GM12878 (cell line): ENCODE results near the gene MPRIP. TPM values are rescaled to one million over a fixed set of nuclear protein-coding genes. Genes with fewer than 3 reads are reported as not detected.
A peak's percentile ranks its signal among the peaks of the same experiment; 100 is the strongest.

ENCODE experiments used
- ATAC-seq: fragments of 200-7000 bp; cut with Tn5 transposase; 3 replicates; pipeline ENCODE4 v1.9.1; 2020; ENCODE audit warnings: mild to moderate bottlenecking, moderate library complexity
- BruUV-seq: library from RNA; stranded (reverse); fragments of 400-500 nt; replicated peaks from 2 replicates; lab custom pipeline; 2021; lab: Mats Ljungman, UMichigan
- CTCF ChIA-PET: fragments of 300-600 bp; sonication (Branson Sonifier 250); formaldehyde crosslinking; extraction: SDS; loops from one replicate; lab custom pipeline; 2021; ENCODE audit warnings: inconsistent platforms; lab: Yijun Ruan, JAX
- POLR2A ChIA-PET: fragments of 350-600 bp; formaldehyde crosslinking; extraction: SDS; loops from one replicate; lab custom pipeline; 2021; ENCODE audit warnings: inconsistent platforms; lab: Charles Lee
- RAD21 ChIA-PET: fragments of 300-600 bp; sonication (Branson Sonifier 250); formaldehyde crosslinking; loops from one replicate; lab custom pipeline; 2023; ENCODE audit warnings: antibody characterized with exemption; ENCODE audit not compliant: unreplicated experiment; lab: Charles Lee
- SMC1A ChIA-PET: fragments of 300-600 bp; sonication (Branson Sonifier 250); formaldehyde crosslinking; loops from one replicate; lab custom pipeline; 2023; ENCODE audit not compliant: unreplicated experiment, uncharacterized antibody; lab: Charles Lee
- DNase-seq: peaks from one replicate; pipeline ENCODE4 v3.0.0-alpha.2; 2011; ENCODE audit warnings: low read depth, low spot score
- FAIRE-seq: peaks from 3 replicates; lab custom pipeline; 2011; peaks lifted over from hg19 to GRCh38; lab: Jason Lieb, UNC
- H2AFZ ChIP-seq: 2 replicates; pipeline ENCODE4 v1.6.0; 2011; ENCODE audit warnings: low read depth, low read length, control low read depth; ENCODE audit not compliant: control insufficient read depth
- H3K27ac ChIP-seq: 2 replicates; pipeline ENCODE4 v1.5.1; 2011; ENCODE audit warnings: control low read depth; ENCODE audit not compliant: control insufficient read depth, insufficient read depth
- H3K27me3 ChIP-seq, 2 experiments: replicated peaks in 1 of 2; 2 replicates each; pipeline versions ENCODE4 v1.6.0 to v1.6.1; 2011; ENCODE audit warnings: low read length in 1 of 2; ENCODE audit not compliant: control insufficient read depth in 2 of 2, insufficient read depth in 2 of 2
- H3K36me3 ChIP-seq, 2 experiments: 2 replicates each; pipeline ENCODE4 v1.5.1; 2011; ENCODE audit warnings: low read length in 1 of 2; ENCODE audit not compliant: control insufficient read depth in 2 of 2, insufficient read depth in 2 of 2
- H3K4me1 ChIP-seq: 2 replicates; pipeline ENCODE4 v1.6.1; 2011; ENCODE audit warnings: mild to moderate bottlenecking, low read length, moderate library complexity, mixed read lengths; ENCODE audit not compliant: control insufficient read depth, insufficient read depth
- H3K4me2 ChIP-seq: 2 replicates; pipeline ENCODE4 v1.6.0; 2011; ENCODE audit warnings: control low read depth; ENCODE audit not compliant: control insufficient read depth, insufficient read depth
- H3K4me3 ChIP-seq: fragments of 200-600 bp; sonication (generic); 2 replicates; pipeline ENCODE4 v1.5.1; 2016
- H3K79me2 ChIP-seq: 2 replicates; pipeline ENCODE4 v1.6.0; 2011; ENCODE audit warnings: low read length; ENCODE audit not compliant: control insufficient read depth, insufficient read depth
- H3K9ac ChIP-seq: 2 replicates; pipeline ENCODE4 v1.8.0; 2011; ENCODE audit warnings: low read length, control low read depth, mixed read lengths; ENCODE audit not compliant: control insufficient read depth, insufficient read depth
- H3K9me3 ChIP-seq: replicated peaks from 3 replicates; pipeline ENCODE4 v1.5.1; 2011; ENCODE audit warnings: mild to moderate bottlenecking, low read length; ENCODE audit not compliant: control insufficient read depth, insufficient read depth
- H4K20me1 ChIP-seq: 2 replicates; pipeline ENCODE4 v1.6.0; 2011; ENCODE audit not compliant: control insufficient read depth, insufficient read depth
- SREBF2 ChIP-seq: IDR thresholded peaks from 2 replicates; pipeline ENCODE4 v1.6.1; 2012; ENCODE audit warnings: mild to moderate bottlenecking, low read length
- WGBS: methylation state at CpG from one replicate; pipeline ENCODE4 v1.1.6; 2016; ENCODE audit warnings: low lambda C conversion rate; ENCODE audit not compliant: insufficient replicate concordance, insufficient coverage; ENCODE audit errors: missing lambda C conversion rate; 5-methylcytosine and 5-hydroxymethylcytosine counted together
- in situ Hi-C: fragments of 300-500 bp; cut with MboI; formaldehyde crosslinking; loops from 9 replicates; pipeline ENCODE4 v1.14.3; 2018; ENCODE audit warnings: mixed read lengths
- intact Hi-C: fragments of 100-400 bp; cut with micrococcal nuclease; formaldehyde crosslinking; loops from one replicate; pipeline ENCODE4 v1.14.2; 2022; ENCODE audit not compliant: unreplicated experiment
- polyA plus RNA-seq, 11 experiments: library from polyadenylated mRNA; depleted of rRNA in 4 of 11; unstranded in 6 of 11; stranded (reverse) in 5 of 11; fragments of >200 nt; fragmentation: Nextera tagmentation in 4 of 11; fragmentation: Illumina TruSeq in 1 of 11; extraction: Ambion mirVana in 4 of 11; extraction: Trizol in 1 of 11; gene quantifications; 1 replicate in 1 of 11; 2 replicates in 10 of 11; pipeline versions ENCODE4 v1.2.1 to v1.2.3, GENCODE V29; 2011 to 2016; ENCODE audit warnings: inconsistent platforms in 2 of 11, missing spikeins in 2 of 11, low read depth in 1 of 11
- total RNA-seq, 4 experiments: library from RNA; depleted of rRNA in 3 of 4; stranded (reverse); fragments of >200 nt in 3 of 4; fragmentation: Illumina TruSeq in 1 of 4; extraction: Trizol in 1 of 4; gene quantifications; 2 replicates each; pipeline versions ENCODE4 v1.2.1 to v1.2.3, GENCODE V29; 2013 to 2021
- TF ChIP-seq, protein P1 (sequence below), 3 experiments: IDR thresholded peaks in 2 of 3; conservative IDR thresholded peaks in 1 of 3; 2 replicates each; pipeline ENCODE4 v1.5.1; 2011; ENCODE audit warnings: low read depth in 3 of 3, low read length in 3 of 3, mild to moderate bottlenecking in 3 of 3, control low read depth in 2 of 3, moderate library complexity in 2 of 3, inconsistent platforms in 1 of 3, mixed read lengths in 1 of 3; ENCODE audit not compliant: control insufficient read depth in 2 of 3, insufficient read depth in 1 of 3; ENCODE audit errors: extremely low read depth in 1 of 3

MPRIP gene
- total and polyA plus RNA-seq, 10 of the 15 experiments (the other 5 are each of a cell fraction or from before 2014, with no cell fraction given): 16.5 to 168 (median 71.7) TPM

GRCh38 chr17:17144916-17145665 is 102.8 kb downstream of the MPRIP start:
- ATAC-seq: no peak
- in situ Hi-C loops: no loop called here
- WGBS: 70% methylated on average over 11 of the region's 13 CpGs
- Histone ChIP-seq H3K27ac (no peak overlapping the region), H3K27me3 (no peaks in the 10 kb centered on the region), H3K4me1 (peaks cover 6% of the 10 kb centered on the region), H3K79me2 (no peaks in the 10 kb centered on the region), H3K36me3 (peaks cover 10 to 44% of the 10 kb centered on the region in 2 experiments; a peak in 3 of 4 replicates), H4K20me1 (no peaks in the 10 kb centered on the region), H3K9me3 (no peaks in the 10 kb centered on the region; the same call in 2 of the 3 replicates), H3K9ac (no peak overlapping the region), H2AFZ (no peak overlapping the region), H3K4me3 (no peak overlapping the region)
- ChIA-PET RAD21 (no interaction called here), CTCF (interaction anchor here (0.9 kb wide), 1 partner anchor 56 kb away, joined by 3 read pairs; no protein-coding TSS in a partner anchor), POLR2A (no interaction called here), SMC1A (no interaction called here)
- DNase-seq: no peak
- BruUV-seq: no TSS peak
- TF ChIP-seq SREBF2: no peak
- TF ChIP-seq, protein P1, sequence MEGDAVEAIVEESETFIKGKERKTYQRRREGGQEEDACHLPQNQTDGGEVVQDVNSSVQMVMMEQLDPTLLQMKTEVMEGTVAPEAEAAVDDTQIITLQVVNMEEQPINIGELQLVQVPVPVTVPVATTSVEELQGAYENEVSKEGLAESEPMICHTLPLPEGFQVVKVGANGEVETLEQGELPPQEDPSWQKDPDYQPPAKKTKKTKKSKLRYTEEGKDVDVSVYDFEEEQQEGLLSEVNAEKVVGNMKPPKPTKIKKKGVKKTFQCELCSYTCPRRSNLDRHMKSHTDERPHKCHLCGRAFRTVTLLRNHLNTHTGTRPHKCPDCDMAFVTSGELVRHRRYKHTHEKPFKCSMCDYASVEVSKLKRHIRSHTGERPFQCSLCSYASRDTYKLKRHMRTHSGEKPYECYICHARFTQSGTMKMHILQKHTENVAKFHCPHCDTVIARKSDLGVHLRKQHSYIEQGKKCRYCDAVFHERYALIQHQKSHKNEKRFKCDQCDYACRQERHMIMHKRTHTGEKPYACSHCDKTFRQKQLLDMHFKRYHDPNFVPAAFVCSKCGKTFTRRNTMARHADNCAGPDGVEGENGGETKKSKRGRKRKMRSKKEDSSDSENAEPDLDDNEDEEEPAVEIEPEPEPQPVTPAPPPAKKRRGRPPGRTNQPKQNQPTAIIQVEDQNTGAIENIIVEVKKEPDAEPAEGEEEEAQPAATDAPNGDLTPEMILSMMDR (IDR thresholded peaks at IDR 0.05 in 2 of 3, conservative IDR thresholded peaks at IDR 0.05 in 1 of 3; ENCODE audit: control insufficient read depth in 2 of 3, extremely low read depth in 1 of 3, insufficient read depth in 1 of 3, low read depth in 3 of 3, low read length in 3 of 3): 0 out of 6 replicates have a peak, but pooled peaks of 1 of the 3 experiments have one; percentile 3
- TF ChIP-seq, all 136 proteins: peak for 1
- no peak overlapping the region for H3K4me2 ChIP-seq
- no peak for FAIRE-seq
- intact Hi-C loops: loop anchor here (5.0 kb wide), 2 partner anchors 47 to 143 kb away; no protein-coding TSS in a partner anchor
